Prostate gland (tissue), 2 donors: ENCODE data around the gene GNA15.

Source experiments
- POLR2A ChIP-seq: fragments of 450-650 bp; IDR thresholded peaks from one replicate; pipeline ENCODE4 v1.6.1; 2016; ENCODE audit warnings: antibody characterized with exemption, mild to moderate bottlenecking
- TF ChIP-seq, protein P1 (sequence below), 4 experiments: fragments of 200-600 bp in 2 of 4; fragments of 450-650 bp in 2 of 4; sonication (generic) in 2 of 4; IDR thresholded peaks; 1 replicate in 3 of 4; 2 replicates in 1 of 4; pipeline ENCODE4 v1.5.1; 2016 to 2019; ENCODE audit warnings: antibody characterized with exemption in 4 of 4, mild to moderate bottlenecking in 2 of 4, moderate library complexity in 2 of 4

DNA sequence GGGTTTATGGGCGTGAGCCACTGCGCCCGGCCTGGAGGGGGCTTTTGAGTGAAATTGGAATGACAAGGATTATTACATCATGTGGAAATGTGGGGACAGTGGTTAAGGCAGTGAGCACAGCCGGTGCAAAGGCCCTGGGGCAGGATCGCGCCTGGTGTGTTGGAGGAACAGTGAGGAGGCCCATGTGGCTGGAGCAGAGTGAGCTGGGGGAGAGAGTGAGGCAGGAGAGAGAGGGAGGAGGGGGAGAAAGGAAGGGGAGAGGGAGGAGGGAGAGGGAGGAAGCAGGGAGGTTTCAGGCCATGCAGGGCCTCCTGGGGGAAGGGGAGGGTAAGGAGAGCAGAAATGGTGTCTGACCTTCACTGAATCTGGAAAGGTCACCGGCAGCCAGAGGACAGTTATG lies 77.3 kb downstream of the GNA15 start:
- TF ChIP-seq, protein P1, sequence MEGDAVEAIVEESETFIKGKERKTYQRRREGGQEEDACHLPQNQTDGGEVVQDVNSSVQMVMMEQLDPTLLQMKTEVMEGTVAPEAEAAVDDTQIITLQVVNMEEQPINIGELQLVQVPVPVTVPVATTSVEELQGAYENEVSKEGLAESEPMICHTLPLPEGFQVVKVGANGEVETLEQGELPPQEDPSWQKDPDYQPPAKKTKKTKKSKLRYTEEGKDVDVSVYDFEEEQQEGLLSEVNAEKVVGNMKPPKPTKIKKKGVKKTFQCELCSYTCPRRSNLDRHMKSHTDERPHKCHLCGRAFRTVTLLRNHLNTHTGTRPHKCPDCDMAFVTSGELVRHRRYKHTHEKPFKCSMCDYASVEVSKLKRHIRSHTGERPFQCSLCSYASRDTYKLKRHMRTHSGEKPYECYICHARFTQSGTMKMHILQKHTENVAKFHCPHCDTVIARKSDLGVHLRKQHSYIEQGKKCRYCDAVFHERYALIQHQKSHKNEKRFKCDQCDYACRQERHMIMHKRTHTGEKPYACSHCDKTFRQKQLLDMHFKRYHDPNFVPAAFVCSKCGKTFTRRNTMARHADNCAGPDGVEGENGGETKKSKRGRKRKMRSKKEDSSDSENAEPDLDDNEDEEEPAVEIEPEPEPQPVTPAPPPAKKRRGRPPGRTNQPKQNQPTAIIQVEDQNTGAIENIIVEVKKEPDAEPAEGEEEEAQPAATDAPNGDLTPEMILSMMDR (IDR thresholded peaks at IDR 0.05), result no peak
- TF ChIP-seq POLR2A, result no peak
